CD4-positive, alpha-beta T cell treated with Interleukin-1 beta for 1 hour (primary cell): ENCODE results near the gene EPS15.
A peak's percentile ranks its signal among the peaks of the same experiment; 100 is the strongest.
"Not testable (repeated sequence)": the region's sequence is repeated elsewhere in the genome, so short reads cannot be mapped to it uniquely, and the experiment has no call there.

Source experiments
- DNase-seq, 2 donors: peaks; one replicate each; pipeline ENCODE4 v3.0.0-alpha.2; 2020 to 2022

The EPS15 gene

GRCh38 chr1:51422367-51423072, 96.5 kb downstream of the EPS15 start:
- no peak for DNase-seq

- peak in 1 of 2 donors; percentile 35 for DNase-seq
Observed at GRCh38 chr1:51421964-51422363, 97.1 kb downstream of the EPS15 start.

- DNase-seq, result no peak
Observed at GRCh38 chr1:51420867-51421627, 98.0 kb downstream of the EPS15 start.

- DNase-seq, result no peak
Observed at GRCh38 chr1:51418384-51418959, 100.6 kb downstream of the EPS15 start.

- no peak for DNase-seq
Observed at GRCh38 chr1:51417496-51418383, 101.3 kb downstream of the EPS15 start.

- no peak for DNase-seq
Observed at GRCh38 chr1:51416910-51417309, 102.2 kb downstream of the EPS15 start.

GRCh38 chr1:51415963-51416362, 103.1 kb downstream of the EPS15 start:
- DNase-seq, result no peak

- DNase-seq, result no peak
Observed at GRCh38 chr1:51414811-51415210, 104.3 kb downstream of the EPS15 start.

GRCh38 chr1:51411820-51412219, 107.2 kb downstream of the EPS15 start:
- DNase-seq, result not testable (repeated sequence)

GRCh38 chr1:51410568-51411460, 108.3 kb downstream of the EPS15 start:
- DNase-seq, result no peak

- not testable (repeated sequence) for DNase-seq
Observed at GRCh38 chr1:51409755-51410541, 109.1 kb downstream of the EPS15 start.

GRCh38 chr1:51392241-51392640, 126.8 kb downstream of the EPS15 start:
- no peak for DNase-seq

- DNase-seq, result not testable (repeated sequence)
Observed at GRCh38 chr1:51390641-51391040, 128.4 kb downstream of the EPS15 start.

GRCh38 chr1:51387288-51387687, 131.8 kb downstream of the EPS15 start:
- DNase-seq, result not testable (repeated sequence)

- DNase-seq, result not testable (repeated sequence)
Observed at GRCh38 chr1:51386259-51386658, 132.8 kb downstream of the EPS15 start.

GRCh38 chr1:51385776-51386175, 133.3 kb downstream of the EPS15 start:
- DNase-seq, result no peak

GRCh38 chr1:51381964-51382363, 137.1 kb downstream of the EPS15 start:
- DNase-seq, result no peak

- no peak for DNase-seq
Observed at GRCh38 chr1:51380936-51381335, 138.1 kb downstream of the EPS15 start.

GRCh38 chr1:51378871-51379270, 140.2 kb downstream of the EPS15 start:
- no peak for DNase-seq

GRCh38 chr1:51373898-51374297, 145.2 kb downstream of the EPS15 start:
- no peak for DNase-seq

- no peak for DNase-seq
Observed at GRCh38 chr1:51372561-51372960, 146.5 kb downstream of the EPS15 start.
